Measurements from ENCODE around the gene PPIL1.
A peak's percentile ranks its signal among the peaks of the same experiment; 100 is the strongest.

The PPIL1 gene

DNA sequence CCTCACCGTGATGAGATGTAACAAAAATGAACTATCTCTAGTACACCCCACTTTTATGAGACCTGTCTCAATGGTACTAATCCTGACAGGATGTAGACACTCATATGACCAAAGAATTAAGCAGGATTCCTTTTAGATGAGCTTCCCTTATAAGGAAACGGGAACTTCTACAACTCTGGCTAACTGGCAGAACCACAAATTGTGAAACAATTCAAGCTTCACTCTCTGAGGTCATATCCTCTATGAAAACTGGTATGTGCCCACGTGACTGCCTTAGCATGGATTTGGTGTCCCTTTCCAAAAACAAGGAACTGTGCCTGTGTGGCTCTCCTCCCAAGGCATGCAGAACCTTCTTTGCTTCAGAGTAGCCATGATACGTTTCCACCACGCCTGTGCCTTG is 21.3 kb downstream of the PPIL1 start:
- DNase-seq: no peak

DNA sequence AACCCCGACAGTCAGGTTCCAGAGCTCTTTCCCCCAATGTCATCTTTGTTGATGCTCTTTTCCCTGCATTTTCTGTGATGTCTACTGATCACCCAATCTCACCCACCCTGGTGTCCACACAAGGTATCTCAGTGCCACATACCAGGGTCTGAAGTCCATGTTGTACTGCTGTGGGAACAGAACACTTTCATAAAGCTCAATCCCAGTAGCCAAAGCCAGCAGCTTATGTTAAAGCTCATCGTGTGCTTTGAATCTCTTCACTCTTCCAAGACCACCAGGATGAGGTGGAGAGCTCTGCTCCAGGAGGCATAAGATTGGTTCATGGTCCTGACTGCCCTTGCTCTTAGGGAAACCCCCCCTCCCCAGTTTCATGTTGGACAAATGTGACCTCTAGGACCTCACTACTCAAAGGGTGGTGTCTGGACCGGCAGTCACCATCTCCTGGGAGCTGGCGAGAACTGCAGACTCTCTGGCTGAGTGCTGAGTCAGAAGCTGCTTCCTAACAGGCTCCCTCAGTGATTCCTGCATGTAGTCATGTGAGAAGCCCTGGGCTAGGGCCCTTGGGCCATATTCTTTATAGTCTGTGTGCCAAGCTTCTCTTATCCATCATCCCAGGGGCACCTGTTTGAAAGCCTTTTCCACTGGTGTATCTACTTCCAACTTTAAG is 22.0 kb downstream of the PPIL1 start:
- no peak for DNase-seq

DNA sequence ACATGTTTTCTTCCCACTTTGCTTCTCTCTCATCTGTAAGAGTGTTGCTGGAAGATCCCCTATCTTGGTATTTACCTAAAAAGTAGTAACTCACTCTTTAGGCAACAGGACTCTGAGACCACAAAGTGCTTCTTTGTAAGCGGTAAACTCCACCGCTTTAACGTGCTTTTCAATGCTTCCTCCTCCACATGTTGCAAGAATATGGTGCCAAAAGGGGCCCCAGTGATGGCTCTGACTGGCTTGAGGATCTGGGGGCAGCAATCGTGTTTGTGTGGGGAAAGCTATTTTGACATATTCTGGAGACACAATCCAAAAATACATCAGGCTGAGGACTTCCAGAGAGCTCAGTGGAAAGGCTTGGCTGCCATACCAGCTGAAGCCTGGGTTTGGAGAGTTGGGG is 23.0 kb downstream of the PPIL1 start:
- no peak for DNase-seq

DNA sequence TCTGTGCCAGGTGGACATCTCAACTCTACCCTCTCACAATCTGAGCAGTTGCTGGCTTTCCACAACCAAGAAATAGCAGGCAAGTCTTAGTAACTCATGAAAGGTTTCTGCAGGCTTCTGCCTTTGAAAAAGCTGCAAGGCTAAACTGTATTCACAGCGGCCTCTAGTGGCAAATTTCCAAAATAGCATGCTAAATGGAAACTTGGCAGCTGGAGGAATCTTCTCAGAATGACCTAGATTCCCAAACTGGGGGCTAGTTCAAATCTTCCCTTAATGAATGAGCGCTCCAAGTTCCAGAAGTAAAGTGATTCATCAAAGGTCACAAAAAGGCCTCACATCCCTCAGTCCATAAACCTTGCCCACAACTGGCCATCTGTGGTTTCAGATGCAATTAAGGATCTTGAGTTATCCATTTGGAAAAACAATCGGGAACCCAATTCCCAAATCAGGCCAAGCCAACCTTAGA is 23.4 kb downstream of the PPIL1 start:
- DNase-seq: peak; percentile 61

DNA sequence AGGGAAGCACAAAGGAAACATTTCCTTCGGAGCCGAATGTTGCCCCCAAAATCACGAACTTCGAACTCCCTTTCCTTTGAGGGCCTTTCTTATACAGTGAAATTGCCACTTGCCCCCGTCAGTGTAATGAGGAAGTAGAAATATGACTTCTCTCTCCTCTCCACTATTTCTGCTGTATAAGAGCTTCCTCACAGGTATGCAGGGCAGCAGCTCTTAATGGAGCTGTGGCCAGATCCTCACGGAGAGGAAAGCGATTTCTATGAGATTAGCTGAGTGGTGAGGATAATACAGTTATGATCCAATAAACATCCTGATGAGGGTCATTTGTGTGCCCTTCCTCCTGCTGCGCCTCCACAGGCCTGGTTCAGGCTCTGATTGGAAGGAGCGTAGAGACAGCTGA is 24.6 kb downstream of the PPIL1 start:
- no peak for DNase-seq

DNA sequence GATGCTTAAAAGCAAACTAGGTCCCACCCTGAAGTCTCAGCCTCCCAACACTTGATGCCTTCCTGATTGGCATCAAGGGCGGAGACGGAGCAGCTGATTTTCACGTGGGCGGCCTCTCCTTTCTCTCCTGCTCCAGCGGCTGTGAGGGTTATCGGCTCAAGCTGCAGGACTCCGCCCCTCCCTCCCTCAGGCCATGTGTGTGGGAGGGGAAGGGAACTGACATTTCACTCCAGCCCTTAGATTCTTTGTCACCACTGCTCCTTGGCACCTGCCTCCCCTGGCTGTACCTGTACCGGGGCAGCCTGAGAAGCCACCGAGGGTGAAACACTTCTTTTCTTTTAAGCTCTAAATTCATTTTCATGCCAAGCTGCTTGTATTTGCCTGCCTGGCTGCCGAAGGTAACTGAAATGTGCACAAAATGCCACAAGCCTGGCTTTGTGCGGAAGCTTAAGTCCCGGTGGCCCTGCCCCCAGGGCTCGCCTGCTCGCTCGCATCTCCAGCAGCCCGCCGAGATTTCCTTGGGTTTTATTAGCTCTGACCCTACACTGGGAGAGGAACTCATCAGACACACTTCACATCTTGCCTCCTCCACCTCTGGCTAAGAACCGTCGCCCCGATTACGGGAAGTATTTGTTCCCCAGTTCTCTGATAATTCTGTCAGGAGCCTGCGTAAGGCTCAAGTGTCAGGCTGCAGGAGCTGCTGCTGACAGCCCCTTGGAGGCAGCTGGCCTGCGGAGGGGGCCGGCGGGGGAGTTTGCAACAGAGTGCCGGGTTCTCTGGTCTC is 25.8 kb downstream of the PPIL1 start:
- peak; percentile 20 for DNase-seq

DNA sequence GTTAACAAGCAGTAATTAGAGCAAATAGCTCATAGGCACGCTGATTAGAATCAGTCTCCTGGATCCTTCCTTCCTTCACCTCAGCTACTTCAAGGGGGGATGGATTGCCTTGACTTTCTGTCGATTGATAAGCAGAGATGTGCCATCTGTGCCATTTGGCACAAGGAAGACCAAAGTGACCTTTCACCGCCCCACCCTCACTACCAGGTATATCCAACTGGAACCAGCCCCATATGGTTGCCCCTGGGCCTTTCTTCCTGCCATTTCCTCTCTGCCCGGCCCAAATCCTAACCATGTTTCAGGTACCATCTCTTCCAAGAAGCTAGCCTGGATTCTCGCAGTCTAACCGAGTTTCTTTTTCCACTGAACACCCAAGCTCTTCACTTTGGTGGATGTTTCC is 26.6 kb downstream of the PPIL1 start:
- no peak for DNase-seq

DNA sequence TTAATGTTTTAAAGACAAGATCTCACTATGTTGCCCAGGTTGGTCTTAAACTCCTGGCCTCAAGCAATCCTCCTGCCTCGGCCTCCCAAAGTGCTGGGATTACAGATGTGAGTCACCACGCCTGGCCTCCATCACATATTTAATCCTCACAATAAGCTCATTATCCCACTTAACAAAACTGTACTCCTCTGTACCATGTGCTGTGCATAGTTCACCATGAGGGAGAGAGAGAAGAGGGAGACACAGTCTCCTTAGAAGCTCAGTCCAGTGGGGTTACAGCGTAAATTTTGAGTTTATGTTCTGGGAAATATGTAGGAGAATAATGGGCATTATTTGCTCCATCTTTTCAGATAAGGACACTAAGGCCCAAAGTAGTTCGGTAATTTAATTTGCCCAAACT is 27.5 kb downstream of the PPIL1 start:
- no peak for DNase-seq

DNA sequence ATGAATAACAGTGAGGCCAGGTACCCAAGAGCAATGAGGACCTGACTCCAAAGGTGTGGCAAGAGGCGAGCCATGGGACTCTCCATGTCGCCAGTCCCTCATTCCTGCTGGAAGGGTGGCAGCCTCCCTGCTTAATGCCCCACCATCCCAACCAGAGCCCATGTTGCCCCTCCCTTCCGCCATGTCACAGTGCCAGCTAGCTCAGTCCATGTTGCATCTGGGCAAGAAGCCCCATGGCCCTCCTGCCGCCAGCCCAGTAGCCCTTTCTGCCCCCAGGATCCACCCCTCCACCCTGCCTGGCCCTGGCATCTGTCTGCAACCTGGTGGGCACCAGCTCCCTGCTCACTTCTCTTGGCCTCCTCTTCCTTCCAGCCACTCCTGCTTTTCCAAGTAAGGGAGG is 29.4 kb downstream of the PPIL1 start:
- no peak for DNase-seq

DNA sequence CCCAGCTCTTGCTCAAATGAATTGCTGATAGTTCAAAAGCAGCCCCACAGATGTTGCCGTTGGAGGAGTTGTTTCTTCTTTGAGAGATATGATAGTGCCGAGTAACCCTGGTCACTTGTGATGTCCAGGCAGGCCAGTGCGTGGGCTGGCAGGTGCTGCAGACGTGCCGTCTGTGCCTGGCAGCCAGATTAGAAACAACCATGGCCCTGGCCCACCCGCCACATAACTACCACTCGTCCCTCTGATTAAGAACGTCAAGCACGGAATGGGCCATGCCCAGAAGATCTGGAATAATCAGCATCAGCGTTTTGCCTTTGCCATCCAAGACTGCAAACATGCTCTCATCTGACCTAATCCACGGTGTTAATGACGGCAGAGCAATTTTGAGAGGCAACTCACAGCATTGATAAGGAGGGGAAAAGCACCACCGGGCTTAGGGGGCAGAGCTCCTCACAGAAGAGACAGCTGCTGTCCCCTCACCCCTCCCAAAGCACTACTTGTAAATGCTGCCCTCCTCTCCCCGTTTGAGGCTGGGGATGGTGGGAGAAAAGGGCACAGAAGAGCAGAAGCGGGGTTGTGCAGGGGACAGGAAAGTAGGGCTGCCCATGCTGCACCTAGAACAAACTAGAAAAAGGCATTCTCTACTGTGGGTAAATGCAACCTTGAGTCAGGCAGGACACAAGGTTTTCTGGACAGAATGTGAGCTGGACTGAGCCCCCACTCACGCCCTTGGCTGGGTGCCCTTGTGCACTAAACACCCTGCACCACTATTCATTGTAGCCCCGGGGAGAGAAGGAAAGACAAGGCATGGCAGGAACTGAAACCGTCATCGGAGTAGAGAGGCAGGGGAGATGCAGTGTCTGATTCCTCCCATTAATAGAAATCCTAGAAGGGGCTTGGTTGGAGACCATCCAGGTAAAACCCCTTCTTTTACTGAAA is 30.1 kb downstream of the PPIL1 start:
- no peak for DNase-seq

DNA sequence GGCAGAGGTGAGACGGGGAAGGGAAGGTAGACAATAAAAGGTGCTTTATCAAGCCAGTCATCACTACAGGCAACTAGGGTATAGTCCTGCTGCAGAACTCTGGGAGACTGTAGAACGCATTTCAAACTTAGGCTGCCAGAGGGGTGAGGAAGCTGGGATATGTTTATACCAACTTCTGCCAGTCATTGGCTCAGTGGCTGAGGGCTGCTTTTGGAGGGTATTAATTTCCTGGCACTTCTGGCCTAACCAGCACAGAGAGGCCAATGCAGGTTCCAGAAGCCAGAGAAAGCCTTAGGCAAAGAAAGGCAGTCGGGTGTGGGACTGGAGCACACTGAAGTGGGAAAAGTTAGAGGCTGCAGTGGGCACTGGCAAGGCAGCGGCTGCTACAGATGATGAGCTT is 31.4 kb downstream of the PPIL1 start:
- DNase-seq: no peak

DNA sequence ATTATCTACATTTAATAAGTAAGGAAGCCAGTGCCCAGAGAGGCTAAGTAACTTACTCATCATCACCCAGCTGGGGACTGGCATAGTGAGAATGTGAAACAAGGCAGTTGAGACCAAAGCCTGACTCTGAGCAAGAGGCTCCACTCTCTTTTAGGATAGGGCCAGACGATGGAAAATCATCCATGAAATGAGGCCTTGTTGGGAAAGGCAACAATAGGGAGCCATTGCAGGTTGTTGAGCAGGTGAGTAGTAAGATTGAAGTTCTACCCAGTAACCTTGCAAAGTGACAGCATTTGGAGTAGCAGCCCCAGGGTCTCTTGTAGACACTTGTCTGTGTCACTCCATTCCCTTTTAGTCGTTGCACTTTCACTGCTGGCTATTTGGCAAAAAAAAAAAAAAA is 32.8 kb downstream of the PPIL1 start:
- no peak for DNase-seq

DNA sequence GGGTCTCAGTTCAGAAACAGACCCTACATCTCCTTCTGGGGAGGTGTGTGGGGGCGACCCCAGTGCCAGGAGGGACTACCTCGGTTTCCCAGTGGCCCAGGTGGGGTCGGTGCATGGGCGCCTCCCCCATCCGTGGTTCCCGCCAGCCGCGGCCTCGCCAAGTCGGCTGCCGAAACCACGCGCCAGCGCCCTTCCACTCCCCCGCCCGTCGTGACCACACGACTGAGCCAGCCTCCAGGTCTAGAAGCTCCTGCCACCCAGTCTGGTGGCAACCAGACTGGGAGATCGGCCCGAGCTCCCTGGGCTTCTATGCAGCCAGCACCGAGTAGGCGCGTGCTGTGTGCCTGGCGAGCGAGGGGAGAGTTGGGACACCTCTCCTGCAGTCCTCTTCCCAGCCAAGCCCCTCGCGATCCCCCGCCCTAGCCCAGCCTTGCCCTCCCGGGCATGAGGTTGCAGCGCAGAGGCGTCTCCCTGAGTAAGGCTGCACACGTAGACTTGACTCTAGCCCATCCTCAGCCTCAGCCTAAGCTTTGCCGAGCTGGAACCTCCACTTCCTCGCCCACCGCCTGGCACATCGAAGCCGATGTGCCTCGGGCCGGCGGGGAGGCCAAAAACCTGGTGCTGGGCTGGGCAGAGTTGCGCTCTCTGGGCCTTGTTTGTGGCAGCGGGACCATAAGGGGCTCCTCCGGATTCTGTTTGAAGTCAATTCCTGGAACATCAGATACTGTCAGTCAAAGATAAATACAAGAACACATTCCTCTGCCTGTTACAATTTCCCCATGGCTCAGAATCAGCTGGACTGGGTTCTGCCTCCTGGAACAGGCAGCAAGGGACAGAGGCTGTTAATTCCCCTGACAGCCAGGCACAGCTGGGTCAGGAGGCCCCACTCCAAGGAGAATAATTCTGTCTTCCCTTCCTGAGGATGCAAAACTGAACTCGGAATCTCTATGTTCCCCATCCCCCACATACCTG is 33.9 kb downstream of the PPIL1 start:
- no peak for DNase-seq

DNA sequence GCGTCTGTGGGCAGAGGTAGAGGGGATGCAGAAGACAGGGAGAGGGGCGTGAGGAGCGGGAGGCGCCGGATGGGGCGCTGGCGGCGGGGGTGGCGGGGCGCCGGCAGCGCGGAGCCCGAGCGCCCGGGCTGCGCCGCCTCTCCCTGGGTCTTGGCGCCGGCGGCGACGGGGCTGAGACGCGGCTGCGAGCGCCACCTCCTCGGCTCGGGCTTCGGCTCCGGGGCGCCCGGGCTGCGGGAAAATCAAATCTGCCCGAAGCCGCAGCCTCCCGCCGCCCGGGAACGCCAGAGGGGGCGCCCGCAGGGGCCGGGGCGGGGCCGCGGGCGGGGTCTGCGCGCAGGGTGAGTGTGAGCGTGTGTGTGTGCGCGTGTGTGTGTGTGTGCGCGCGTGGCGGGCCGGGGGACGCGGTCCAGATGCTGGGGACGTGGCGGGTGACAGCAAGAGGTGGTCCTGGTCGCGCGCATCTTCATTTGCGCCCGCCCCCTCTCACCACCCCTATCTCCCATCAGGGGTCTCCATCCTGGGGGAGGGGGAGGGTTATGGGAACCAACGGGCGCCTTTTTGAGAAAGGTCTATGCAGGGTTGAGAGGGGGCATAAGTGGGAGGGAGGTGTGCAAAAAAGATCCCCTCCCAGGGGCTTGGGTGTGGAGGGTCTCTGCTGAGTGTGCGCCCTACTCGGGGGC is 34.7 kb downstream of the PPIL1 start:
- no peak for DNase-seq

DNA sequence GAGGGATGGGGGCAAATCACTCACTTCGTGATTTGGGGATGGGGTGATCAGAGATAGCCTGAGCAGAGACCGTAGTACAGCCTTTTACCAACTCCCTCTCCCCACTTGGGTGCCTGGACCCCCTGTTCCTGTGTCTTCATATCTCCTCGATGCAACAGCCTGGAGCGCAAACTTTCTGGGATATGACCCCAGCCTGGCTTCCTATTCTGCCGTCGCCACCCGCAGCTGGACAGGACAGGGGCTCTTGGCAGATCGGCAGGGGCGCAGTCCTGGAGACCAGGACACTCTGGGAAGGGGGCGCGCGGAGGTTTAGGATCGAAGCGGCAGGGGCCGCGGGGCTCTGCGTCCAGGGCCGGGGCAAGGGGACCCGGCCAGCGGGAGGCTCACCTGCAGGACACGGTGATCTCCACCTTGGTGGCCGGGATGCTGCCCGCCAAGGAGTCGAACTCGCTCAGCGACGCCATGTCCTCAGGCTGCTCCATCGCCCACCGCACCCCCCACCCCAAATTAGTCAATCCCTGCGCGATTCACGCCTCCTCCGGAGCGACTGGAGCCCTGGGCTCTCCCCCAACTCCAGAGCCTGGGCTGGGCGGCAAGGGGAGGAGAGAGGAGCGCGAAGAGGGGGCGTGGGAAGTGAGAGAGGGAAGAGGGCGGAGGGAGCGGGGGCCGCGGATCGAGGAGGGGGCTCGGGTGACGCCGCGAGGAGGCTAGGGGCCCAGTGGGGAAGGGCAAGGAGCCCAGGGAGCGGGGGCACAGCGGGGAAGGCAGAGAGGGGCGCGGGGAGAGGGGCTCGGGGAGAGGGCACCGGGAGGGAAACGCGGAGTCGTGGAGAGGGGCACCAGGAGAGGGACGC is 35.5 kb downstream of the PPIL1 start, which contains the start of gene CPNE5:
Gene CPNE5, minus strand, starts transcription at position 549 of the 853 bp plus-strand sequence. Its CDS starts 67 bp downstream, at position 482.
- no peak for DNase-seq

DNA sequence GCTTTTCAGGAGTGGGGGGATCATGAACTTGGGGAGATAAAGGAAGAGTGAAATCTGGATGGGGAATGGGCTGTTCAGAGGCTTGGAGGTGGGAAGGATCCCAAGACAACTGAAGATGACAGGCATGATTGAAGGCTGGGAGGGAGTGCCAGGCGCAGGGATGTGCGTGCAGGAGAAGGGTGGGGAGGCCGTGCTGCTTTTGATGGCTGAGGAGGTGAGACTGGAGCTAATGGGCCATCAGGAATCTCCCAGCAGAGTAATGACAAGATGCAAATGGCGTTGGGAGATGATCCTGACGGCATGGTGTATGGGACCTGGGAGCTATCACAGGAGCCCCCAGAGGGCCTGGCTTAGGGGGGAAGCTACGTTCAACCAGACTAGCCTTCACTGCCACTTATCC is 36.9 kb downstream of the PPIL1 start:
- no peak for DNase-seq

DNA sequence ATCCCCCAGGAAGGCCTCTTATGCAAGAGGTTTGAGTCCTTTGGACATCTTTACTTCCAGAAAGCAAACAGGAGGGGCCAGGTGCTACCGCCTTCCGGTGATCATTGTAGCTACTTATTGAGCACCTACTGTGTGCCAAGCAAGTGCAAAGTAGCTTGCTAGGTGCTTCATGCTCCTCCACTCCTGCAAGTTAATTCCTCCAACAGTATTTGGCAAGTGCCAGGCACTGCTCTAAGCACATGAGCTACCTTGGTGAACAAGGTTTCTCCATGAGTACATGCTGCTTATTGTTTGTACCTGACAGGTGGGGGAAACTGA is 37.6 kb downstream of the PPIL1 start:
- DNase-seq: no peak

DNA sequence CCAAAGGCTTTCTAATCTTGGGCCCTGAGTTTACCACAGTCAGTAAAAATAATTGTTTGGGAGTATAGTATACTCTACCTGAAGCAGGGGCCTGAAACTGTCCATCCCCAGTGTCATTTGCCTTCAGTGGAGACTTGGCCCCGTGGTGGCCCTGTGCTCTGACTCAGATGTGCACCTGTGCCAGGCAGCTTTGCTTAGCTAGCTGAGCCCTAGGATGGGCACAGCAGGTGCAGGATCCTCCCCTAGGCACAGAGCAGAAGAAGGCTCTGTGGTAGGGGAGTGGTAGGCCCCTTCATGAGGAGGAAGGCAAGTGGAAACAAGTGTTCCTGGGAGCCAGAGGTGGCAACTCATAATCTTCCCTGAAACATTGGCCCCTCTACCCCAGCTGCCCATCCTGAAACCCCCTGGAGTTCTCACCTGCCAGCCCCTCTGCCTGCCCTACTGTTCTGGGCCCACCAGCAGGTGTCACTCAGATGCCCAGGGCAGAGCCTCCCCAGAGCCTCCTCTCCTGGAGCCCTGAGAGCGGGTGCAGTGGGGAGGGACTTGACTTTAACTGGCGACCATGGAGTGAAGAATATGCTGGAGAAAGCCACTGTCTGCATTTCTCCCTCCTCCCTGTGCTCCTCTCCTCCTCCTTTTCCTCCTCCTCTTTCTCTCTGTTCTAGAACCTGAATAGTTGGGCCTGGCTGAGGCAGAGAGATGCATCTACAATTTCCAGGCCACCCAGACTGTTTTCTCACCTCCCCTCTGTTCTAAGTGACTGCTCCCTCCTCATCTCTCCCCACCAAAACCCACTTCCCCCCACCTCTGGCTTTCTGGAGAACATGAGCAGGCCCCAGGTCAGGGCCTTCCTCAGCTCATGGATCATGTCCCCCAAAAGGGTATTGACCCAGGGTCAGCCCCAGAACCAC is 38.2 kb downstream of the PPIL1 start:
- no peak for DNase-seq

DNA sequence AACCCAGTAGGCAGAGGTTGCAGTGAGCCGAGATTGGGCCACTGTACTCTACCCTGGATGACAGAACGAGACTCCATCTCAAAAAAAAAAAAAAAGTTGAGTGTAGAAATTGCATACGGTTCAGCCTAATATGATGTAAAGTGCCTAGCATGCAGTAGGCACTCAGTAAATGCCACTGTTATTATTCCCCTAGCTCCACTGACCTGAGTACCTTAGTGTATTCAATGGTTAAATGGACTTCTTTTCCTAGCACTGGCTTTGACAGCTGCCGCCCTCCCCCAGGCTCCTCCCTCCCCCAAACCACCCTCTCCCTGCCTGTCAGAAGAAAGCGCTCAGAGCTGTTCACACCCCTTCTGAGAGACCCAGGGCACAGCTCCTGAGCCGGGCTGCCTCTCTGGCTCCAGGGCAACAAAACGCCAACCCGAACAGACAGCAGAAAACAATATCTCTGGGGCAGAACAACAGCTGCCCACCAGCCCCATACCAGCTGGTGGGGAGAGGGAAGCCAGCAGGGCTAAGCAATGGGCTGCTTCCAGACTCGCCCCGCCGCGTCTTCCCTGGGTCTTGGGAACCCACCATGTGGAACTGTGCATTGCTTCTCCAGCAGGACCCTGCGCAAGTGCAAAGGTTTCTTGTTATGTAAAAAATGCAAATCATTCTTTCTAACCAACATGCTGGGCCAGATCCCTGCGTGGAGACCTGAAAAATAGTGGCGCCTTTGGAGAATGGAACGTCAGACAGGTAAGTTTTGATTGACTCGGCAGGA is 39.8 kb downstream of the PPIL1 start:
- no peak for DNase-seq

Data from NCI-H2029 (cell line).